Activated naive CD4-positive, alpha-beta T cell treated with Interleukin-2 at 50 U/mL for 16 hours (primary cell): ENCODE measurements around the gene SULT1A3.
"Not testable (repeated sequence)": the region's sequence is repeated elsewhere in the genome, so short reads cannot be mapped to it uniquely, and the experiment has no call there.

Source experiments
- DNase-seq: peaks from one replicate; pipeline ENCODE4 v3.0.0-alpha.2; 2020

SULT1A3 gene

GRCh38 chr16:30187556-30187865, 11.5 kb upstream of the SULT1A3 start:
- no peak for DNase-seq

- DNase-seq, result no peak
Measured at GRCh38 chr16:30187971-30188561, 11.0 kb upstream of the SULT1A3 start.

GRCh38 chr16:30191158-30191557, 7.9 kb upstream of the SULT1A3 start:
- not testable (repeated sequence) for DNase-seq

GRCh38 chr16:30193098-30193497, 6.0 kb upstream of the SULT1A3 start:
- DNase-seq, result not testable (repeated sequence)

- DNase-seq, result not testable (repeated sequence)
Measured at GRCh38 chr16:30193615-30194014, 5.4 kb upstream of the SULT1A3 start, which contains the start of the genes BOLA2B and SLX1A. BOLA2B (minus strand) TSS chr16:30193666; CDS start chr16:30193595, 71 bp downstream. SLX1A (plus strand) TSS chr16:30193875; CDS start chr16:30194085, 210 bp downstream.

GRCh38 chr16:30194172-30194925, 4.7 kb upstream of the SULT1A3 start:
- DNase-seq, result not testable (repeated sequence)

- not testable (repeated sequence) for DNase-seq
Measured at GRCh38 chr16:30197001-30197400, 2.1 kb upstream of the SULT1A3 start.

- DNase-seq, result not testable (repeated sequence)
Measured at GRCh38 chr16:30199608-30200343, 721 bp downstream of the SULT1A3 start.

GRCh38 chr16:30205541-30206236, 6.6 kb downstream of the SULT1A3 start:
- DNase-seq, result peak; percentile 2

- not testable (repeated sequence) for DNase-seq
Measured at GRCh38 chr16:30206252-30206651, 7.2 kb downstream of the SULT1A3 start.

GRCh38 chr16:30207063-30207704, 8.1 kb downstream of the SULT1A3 start:
- not testable (repeated sequence) for DNase-seq

- DNase-seq, result peak; percentile 47
Measured at GRCh38 chr16:30209032-30209431, 10.0 kb downstream of the SULT1A3 start.

GRCh38 chr16:30211414-30211813, 12.4 kb downstream of the SULT1A3 start:
- DNase-seq, result not testable (repeated sequence)

GRCh38 chr16:30217082-30217481, 18.0 kb downstream of the SULT1A3 start:
- not testable (repeated sequence) for DNase-seq

- not testable (repeated sequence) for DNase-seq
Measured at GRCh38 chr16:30248379-30248778, 49.3 kb downstream of the SULT1A3 start, which contains the start of gene NPIPB13. NPIPB13 (minus strand) TSS chr16:30248479; CDS start chr16:30245573, 2,906 bp downstream.
